Measurements from ENCODE around the gene CHTOP. TPM values are rescaled to one million over a fixed set of nuclear protein-coding genes. Genes with fewer than 3 reads are reported as not detected.

CHTOP gene
- total and polyA plus RNA-seq, 3 donors from 2014 or later: 86.1 to 101 (median 87.8) TPM

DNA sequence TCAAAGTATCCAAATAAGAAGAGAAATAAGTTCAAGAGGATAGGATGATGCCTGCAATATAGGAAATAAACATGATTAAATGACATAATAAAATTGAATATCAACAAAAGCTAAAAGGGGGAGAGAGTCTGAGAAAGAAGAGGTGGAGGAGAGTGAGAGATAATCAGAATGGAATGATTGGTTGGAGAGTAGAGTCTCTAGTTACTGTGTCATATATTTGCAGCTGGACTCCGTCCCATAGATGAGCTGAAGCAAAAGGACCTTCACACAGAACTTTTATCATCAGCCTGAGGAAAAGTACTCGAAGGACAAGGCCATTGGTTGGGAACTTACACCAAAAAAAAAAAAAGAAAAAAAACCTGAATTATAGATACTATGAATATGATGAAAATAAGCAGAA, 45.4 kb upstream of the CHTOP start:
- Histone ChIP-seq H3K4me3 (no peak overlapping the region), H3K27me3 (no peaks in the 10 kb centered on the region), H3K4me1 (peaks cover 15% of the 10 kb centered on the region), H3K36me3 (ENCODE audit: low read depth, missing control alignments) (no peaks in the 10 kb centered on the region), H3K27ac (peak overlapping the region in 1 of 2 donors; percentile 37), H3K9me3 (no peaks in the 10 kb centered on the region)
- TF ChIP-seq POLR2A (IDR thresholded peaks at IDR 0.05): no peak
- TF ChIP-seq, protein P1, sequence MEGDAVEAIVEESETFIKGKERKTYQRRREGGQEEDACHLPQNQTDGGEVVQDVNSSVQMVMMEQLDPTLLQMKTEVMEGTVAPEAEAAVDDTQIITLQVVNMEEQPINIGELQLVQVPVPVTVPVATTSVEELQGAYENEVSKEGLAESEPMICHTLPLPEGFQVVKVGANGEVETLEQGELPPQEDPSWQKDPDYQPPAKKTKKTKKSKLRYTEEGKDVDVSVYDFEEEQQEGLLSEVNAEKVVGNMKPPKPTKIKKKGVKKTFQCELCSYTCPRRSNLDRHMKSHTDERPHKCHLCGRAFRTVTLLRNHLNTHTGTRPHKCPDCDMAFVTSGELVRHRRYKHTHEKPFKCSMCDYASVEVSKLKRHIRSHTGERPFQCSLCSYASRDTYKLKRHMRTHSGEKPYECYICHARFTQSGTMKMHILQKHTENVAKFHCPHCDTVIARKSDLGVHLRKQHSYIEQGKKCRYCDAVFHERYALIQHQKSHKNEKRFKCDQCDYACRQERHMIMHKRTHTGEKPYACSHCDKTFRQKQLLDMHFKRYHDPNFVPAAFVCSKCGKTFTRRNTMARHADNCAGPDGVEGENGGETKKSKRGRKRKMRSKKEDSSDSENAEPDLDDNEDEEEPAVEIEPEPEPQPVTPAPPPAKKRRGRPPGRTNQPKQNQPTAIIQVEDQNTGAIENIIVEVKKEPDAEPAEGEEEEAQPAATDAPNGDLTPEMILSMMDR (IDR thresholded peaks at IDR 0.05): no peak
- WGBS, 2 donors: 44 to 61% methylated on average over 2 of the region's 2 CpGs
- peak; percentile 44 for DNase-seq
- intact Hi-C loops (cut with DNase I; ENCODE audit: low total_unique reads): no loop called here

DNA sequence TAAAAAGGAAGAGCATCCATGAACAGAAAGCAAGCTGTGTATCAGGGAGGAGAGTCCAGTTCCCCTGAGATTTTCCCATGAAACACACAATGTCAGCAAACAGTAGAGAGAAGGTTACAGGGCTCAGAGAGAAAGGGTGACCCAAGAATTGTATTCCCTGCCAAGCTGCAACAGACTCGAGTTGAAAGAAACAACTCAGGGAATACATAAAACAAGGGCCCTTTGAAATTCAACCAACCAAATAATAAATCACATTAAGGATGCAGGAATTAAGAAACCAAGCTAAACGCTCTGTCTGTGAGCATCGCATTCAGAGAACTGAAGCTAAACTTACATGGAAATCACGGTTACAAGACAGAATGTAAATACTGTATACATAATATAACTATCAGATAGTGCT, 41.1 kb upstream of the CHTOP start:
- TF ChIP-seq POLR2A (IDR thresholded peaks at IDR 0.05): no peak
- TF ChIP-seq, protein P1 (IDR thresholded peaks at IDR 0.05): no peak
- H3K9me3 ChIP-seq: no peaks in the 10 kb centered on the region
- no peak overlapping the region for H3K4me3 ChIP-seq
- intact Hi-C loops (cut with DNase I; ENCODE audit: low total_unique reads): no loop called here
- DNase-seq: no peak
- no peaks in the 10 kb centered on the region for H3K4me1 ChIP-seq
- H3K36me3 ChIP-seq (ENCODE audit: low read depth, missing control alignments): no peaks in the 10 kb centered on the region
- 43 to 54% methylated on average over 4 of the region's 4 CpGs for WGBS, 2 donors
- no peak overlapping the region for H3K27ac ChIP-seq
- no peaks in the 10 kb centered on the region for H3K27me3 ChIP-seq

GRCh38 chr1:153597206-153597605, 36.7 kb upstream of the CHTOP start:
- TF ChIP-seq POLR2A (IDR thresholded peaks at IDR 0.05): no peak
- TF ChIP-seq, protein P1 (IDR thresholded peaks at IDR 0.05): no peak
- H3K27ac ChIP-seq: no peak overlapping the region
- intact Hi-C loops (cut with DNase I; ENCODE audit: low total_unique reads): no loop called here
- no peaks in the 10 kb centered on the region for H3K9me3 ChIP-seq
- no peak for DNase-seq
- H3K4me1 ChIP-seq: no peaks in the 10 kb centered on the region
- no peaks in the 10 kb centered on the region for H3K36me3 ChIP-seq (ENCODE audit: low read depth, missing control alignments)
- WGBS, 2 donors: 85 to 91% methylated on average over 6 of the region's 6 CpGs
- H3K27me3 ChIP-seq: no peaks in the 10 kb centered on the region
- no peak overlapping the region for H3K4me3 ChIP-seq

DNA sequence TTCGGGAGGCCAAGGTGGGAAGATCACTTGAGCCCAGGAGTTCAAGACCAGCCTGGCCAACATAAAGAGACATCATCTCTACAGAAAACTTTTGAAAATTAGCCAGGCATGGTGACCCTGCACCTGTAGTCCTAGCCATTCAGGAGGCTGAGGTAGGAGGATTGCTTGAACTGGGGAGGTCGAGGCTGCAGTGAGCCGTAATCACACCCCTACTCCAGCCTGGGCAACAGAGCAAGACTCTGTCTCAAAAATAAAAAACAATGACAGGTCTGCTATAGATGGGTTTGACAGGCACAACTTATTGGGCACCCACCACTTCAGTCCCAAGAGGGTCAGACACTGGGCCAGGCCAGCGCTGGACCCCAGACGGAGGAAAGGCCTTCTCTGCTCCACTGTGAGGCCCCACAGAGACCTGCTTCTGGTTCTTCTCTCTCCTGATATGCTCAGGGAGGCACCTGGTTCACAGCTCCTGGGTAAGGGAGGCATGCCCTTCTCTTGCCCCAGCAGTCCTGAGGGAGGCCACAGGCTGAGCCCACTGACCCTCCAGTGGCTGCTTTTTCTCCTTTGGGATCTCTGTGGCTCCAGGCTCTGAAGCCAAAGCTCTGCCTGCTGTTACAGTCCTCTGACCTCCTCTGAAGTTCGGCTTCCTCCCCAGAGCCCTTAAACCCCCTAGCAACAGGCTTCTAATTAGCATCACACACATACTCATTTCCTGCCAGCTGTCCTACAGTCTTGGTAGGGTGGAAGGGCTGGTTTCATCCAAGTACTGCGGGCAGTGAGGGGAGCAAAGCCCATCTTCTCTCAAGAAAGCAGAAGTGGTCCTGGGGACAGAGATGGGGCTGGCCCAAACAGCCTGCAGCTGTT, 35.3 kb upstream of the CHTOP start:
- H3K4me3 ChIP-seq: no peak overlapping the region
- H3K9me3 ChIP-seq: no peaks in the 10 kb centered on the region
- no peaks in the 10 kb centered on the region for H3K27me3 ChIP-seq
- intact Hi-C loops (cut with DNase I; ENCODE audit: low total_unique reads): no loop called here
- H3K36me3 ChIP-seq (ENCODE audit: low read depth, missing control alignments): no peaks in the 10 kb centered on the region
- DNase-seq: no peak
- TF ChIP-seq, protein P1 (IDR thresholded peaks at IDR 0.05): no peak
- TF ChIP-seq POLR2A (IDR thresholded peaks at IDR 0.05): no peak
- H3K4me1 ChIP-seq: no peaks in the 10 kb centered on the region
- H3K27ac ChIP-seq: no peak overlapping the region
- 81 to 83% methylated on average over 5 to 7 of the region's 7 CpGs for WGBS, 2 donors

GRCh38 chr1:153599847-153600246, 34.0 kb upstream of the CHTOP start:
- 92 to 96% methylated on average over 7 of the region's 7 CpGs for WGBS, 2 donors
- no peaks in the 10 kb centered on the region for H3K4me1 ChIP-seq
- intact Hi-C loops (cut with DNase I; ENCODE audit: low total_unique reads): no loop called here
- H3K36me3 ChIP-seq (ENCODE audit: low read depth, missing control alignments): no peaks in the 10 kb centered on the region
- H3K9me3 ChIP-seq: no peaks in the 10 kb centered on the region
- TF ChIP-seq, protein P1 (IDR thresholded peaks at IDR 0.05): no peak
- no peak for TF ChIP-seq POLR2A (IDR thresholded peaks at IDR 0.05)
- no peak overlapping the region for H3K27ac ChIP-seq
- no peak for DNase-seq
- no peak overlapping the region for H3K4me3 ChIP-seq
- H3K27me3 ChIP-seq: no peaks in the 10 kb centered on the region
